Activated naive CD8-positive, alpha-beta T cell (primary cell): ENCODE measurements around the gene VPS18.

Experiments used
- H3K27ac Mint-ChIP-seq: one replicate; pipeline ENCODE4 v1.8.0; 2021; ENCODE audit warnings: mixed read lengths
- H3K27me3 Mint-ChIP-seq: one replicate; pipeline ENCODE4 v1.8.0; 2021; ENCODE audit warnings: mixed read lengths
- H3K36me3 Mint-ChIP-seq: one replicate; pipeline ENCODE4 v1.8.0; 2021; ENCODE audit warnings: mixed read lengths
- H3K4me1 Mint-ChIP-seq: one replicate; pipeline ENCODE4 v1.8.0; 2021; ENCODE audit warnings: low read depth, mixed read lengths
- H3K4me3 Mint-ChIP-seq: one replicate; pipeline ENCODE4 v1.8.0; 2021; ENCODE audit warnings: mild to moderate bottlenecking, mixed read lengths
- H3K9me3 Mint-ChIP-seq: one replicate; pipeline ENCODE4 v1.8.0; 2021; ENCODE audit warnings: low read depth, mixed read lengths

VPS18 gene

DNA sequence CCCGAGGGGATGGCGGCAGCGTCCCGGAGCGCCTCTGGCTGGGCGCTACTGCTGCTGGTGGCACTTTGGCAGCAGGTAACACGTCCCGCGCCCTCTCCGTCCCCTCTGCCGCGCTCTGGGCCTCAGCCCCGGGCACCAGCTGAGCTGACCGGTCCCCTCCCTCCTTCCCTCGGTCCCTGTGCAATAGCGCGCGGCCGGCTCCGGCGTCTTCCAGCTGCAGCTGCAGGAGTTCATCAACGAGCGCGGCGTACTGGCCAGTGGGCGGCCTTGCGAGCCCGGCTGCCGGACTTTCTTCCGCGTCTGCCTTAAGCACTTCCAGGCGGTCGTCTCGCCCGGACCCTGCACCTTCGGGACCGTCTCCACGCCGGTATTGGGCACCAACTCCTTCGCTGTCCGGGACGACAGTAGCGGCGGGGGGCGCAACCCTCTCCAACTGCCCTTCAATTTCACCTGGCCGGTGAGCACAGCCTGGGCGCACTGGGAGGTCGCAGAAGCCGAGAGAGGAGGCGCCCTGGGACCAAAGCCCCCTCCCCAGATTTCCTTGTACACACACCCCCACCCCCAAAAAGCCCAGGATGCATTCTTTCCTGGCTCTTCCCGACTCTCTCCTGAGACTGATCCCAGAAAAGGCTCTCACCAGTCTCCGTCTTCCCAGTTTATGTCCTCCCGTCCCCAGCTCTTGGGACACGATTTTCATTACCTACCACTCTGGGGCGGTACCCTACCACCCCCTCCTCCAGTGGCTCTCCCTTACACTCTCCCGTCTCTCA, 35.6 kb downstream of the VPS18 start:
- Mint-ChIP-seq H3K27ac (no peak overlapping the region), H3K4me1 (peaks cover 37% of the 10 kb centered on the region)

DNA sequence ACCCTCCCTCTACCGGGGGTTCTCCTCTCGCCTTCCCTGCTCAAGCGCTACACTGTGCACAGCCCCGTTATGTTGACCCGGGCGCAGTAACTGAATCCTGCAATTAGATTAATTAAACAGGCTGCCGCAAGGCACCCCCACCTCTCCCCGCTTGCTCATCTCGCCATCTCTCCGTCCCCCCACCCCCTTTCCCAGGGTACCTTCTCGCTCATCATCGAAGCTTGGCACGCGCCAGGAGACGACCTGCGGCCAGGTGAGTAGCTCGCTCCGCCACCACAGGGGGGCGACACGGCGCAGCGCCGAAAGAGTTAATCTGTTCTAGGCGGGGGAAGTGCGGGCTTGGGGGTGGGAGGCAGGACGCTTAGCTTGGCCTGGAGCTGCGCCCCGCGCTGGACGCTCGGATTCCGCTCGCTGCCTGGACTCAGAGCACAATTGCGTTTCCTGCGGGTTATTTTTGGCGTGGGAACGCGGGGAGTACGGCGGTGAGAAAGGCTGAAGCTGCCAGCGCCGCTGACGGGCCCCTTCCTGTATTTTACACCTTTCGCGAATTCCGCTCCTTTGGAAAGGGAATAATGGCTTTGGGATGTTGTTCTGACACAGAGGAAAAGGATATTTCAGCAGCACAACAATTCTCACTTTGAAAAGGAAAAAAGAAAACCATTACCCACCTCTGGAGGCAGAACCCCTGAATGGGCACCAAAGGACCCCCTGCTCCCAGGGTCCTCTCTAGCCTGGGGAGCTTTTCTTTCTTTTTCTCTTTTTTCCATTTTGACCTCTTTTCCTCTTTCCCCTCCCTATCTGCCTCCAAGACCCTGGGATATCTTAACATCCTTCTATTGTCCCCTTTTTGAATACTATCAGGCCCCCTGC, 36.4 kb downstream of the VPS18 start:
- Mint-ChIP-seq H3K27ac (no peak overlapping the region), H3K4me3 (peak overlapping the region; percentile 80), H3K4me1 (peaks cover 34% of the 10 kb centered on the region), H3K9me3 (no peaks in the 10 kb centered on the region), H3K36me3 (no peaks in the 10 kb centered on the region), H3K27me3 (peaks cover 23% of the 10 kb centered on the region)

More for the DNA sequence above, 35.6 kb downstream of the VPS18 start:
- H3K9me3 Mint-ChIP-seq, result no peaks in the 10 kb centered on the region
- no peaks in the 10 kb centered on the region for H3K36me3 Mint-ChIP-seq
- H3K27me3 Mint-ChIP-seq, result peaks cover 27% of the 10 kb centered on the region
- peak overlapping the region; percentile 80 for H3K4me3 Mint-ChIP-seq

DNA sequence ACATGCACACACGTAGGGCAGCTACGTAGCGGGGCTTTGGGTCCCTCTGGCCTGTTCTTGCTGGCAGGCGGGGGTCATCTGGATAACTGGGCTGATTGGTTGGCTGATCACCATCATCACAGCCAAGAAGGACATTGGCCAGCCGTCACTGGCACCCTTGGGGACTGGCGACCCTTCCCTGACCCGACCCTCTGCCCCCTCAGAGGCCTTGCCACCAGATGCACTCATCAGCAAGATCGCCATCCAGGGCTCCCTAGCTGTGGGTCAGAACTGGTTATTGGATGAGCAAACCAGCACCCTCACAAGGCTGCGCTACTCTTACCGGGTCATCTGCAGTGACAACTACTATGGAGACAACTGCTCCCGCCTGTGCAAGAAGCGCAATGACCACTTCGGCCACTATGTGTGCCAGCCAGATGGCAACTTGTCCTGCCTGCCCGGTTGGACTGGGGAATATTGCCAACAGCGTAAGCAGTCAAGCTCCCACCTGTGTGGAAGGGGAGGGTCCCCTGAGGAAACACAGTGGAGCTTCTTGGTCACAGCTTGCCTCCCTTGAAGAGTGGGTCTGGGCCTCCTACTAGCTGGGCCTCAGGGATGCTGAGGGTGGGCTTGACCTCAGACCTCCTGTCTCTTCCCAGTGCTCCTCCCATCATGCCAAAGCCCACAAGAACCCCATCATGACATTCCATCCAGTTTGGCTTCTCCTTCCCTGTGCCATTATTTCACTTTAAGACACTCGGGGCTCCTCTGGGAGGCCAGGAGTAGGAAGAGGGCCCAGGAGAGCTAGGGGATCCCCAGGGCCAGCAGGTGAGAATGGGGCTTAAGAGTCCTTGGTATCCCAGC, 37.3 kb downstream of the VPS18 start:
- Mint-ChIP-seq H3K36me3 (no peaks in the 10 kb centered on the region), H3K4me1 (peaks cover 32% of the 10 kb centered on the region), H3K27ac (no peak overlapping the region), H3K27me3 (peaks cover 22% of the 10 kb centered on the region), H3K9me3 (no peaks in the 10 kb centered on the region), H3K4me3 (peak overlapping the region; percentile 80)

DNA sequence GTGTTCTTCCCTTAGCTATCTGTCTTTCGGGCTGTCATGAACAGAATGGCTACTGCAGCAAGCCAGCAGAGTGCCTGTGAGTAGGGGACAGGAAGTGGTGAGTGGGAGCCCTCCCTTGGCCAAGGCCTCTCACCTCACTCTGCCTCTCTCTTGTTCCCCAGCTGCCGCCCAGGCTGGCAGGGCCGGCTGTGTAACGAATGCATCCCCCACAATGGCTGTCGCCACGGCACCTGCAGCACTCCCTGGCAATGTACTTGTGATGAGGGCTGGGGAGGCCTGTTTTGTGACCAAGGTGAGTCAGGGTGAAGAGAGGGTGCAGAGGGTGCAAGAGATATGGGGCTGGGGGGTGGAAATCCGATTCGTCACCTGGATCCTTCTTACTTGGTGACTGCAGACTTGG, 37.9 kb downstream of the VPS18 start:
- H3K9me3 Mint-ChIP-seq, result no peaks in the 10 kb centered on the region
- no peak overlapping the region for H3K27ac Mint-ChIP-seq
- H3K36me3 Mint-ChIP-seq, result no peaks in the 10 kb centered on the region
- H3K4me3 Mint-ChIP-seq, result no peak overlapping the region
- H3K27me3 Mint-ChIP-seq, result peaks cover 17% of the 10 kb centered on the region
- H3K4me1 Mint-ChIP-seq, result peaks cover 25% of the 10 kb centered on the region

DNA sequence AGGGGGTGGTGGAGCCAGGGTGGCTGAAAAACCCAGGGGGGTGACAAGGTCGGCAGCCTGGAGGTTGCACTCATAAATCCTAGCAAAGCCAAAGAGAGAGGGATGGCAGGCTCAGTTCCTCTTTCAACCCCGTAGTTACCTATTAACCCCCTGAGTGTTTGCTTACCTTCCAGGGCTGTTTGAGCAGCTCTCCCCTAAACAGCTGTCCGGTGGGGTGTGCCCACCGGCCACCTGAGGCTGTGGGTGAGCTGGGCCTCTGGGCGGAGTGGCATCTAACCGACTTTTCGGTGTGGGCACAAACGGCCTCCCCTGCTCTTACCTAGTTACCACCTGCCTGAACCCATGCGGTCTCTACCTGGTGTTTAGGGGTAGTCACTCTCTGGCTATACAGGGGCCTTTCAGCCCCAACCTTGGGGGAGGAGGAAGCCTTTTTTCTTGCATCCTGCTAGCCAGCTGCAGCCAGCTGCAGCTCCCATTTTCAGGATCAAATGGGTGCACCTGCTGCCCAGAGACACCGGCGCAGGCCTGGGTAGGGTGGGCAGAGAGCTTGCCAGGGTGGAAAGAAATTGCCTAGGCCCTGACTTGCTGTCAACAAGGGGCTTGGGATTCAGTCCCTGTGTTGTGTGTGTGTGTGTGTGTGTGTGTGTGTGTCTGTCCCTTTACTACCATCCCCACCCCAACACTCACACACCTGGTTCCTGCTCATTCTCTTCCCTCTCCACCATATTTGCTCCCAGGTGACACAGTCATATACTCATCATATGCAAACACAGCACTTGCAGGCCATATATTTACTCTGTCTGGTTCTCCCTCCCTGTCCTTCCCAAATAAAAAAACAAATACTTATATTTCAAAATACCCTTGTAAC, 38.6 kb downstream of the VPS18 start:
- H3K36me3 Mint-ChIP-seq, result no peaks in the 10 kb centered on the region
- peaks cover 15% of the 10 kb centered on the region for H3K27me3 Mint-ChIP-seq
- H3K9me3 Mint-ChIP-seq, result no peaks in the 10 kb centered on the region
- H3K27ac Mint-ChIP-seq, result no peak overlapping the region
- peaks cover 24% of the 10 kb centered on the region for H3K4me1 Mint-ChIP-seq
- H3K4me3 Mint-ChIP-seq, result no peak overlapping the region

DNA sequence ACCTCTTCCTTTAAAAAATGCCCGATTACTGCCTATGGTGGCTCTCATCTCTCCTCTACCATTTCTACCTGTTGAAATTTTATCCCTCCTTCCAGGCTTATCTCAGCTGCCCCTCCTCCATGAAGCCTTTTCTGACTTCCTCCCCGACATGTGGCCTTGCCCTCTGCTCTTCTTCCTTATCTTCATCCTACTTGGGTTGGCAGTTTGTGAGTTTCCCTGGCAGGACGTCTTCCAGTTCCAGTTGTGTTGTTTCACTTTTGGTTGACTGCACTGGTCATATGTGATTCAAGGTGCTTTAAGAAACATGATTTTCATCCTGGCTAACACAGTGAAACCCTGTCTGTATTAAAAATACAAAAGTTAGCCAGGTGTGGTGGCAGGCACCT, 39.3 kb downstream of the VPS18 start:
- H3K9me3 Mint-ChIP-seq, result no peaks in the 10 kb centered on the region
- H3K4me1 Mint-ChIP-seq, result peaks cover 23% of the 10 kb centered on the region
- no peaks in the 10 kb centered on the region for H3K36me3 Mint-ChIP-seq
- H3K27ac Mint-ChIP-seq, result no peak overlapping the region
- H3K27me3 Mint-ChIP-seq, result peaks cover 15% of the 10 kb centered on the region
- H3K4me3 Mint-ChIP-seq, result no peak overlapping the region

DNA sequence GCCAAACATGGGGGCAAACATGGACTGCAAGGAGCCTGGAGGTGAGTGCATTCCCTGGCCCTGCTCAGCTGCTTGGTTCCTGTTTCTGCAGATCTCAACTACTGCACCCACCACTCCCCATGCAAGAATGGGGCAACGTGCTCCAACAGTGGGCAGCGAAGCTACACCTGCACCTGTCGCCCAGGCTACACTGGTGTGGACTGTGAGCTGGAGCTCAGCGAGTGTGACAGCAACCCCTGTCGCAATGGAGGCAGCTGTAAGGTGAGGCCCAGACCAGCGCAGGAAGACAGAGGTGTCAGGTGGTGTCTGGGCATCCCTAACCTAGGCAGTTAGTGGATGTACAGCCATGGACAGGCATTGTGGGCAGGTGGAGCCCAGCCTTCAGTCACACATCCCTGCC, 40.2 kb downstream of the VPS18 start:
- H3K27ac Mint-ChIP-seq, result no peak overlapping the region
- H3K9me3 Mint-ChIP-seq, result no peaks in the 10 kb centered on the region
- H3K36me3 Mint-ChIP-seq, result no peaks in the 10 kb centered on the region
- H3K4me1 Mint-ChIP-seq, result peaks cover 18% of the 10 kb centered on the region
- peaks cover 15% of the 10 kb centered on the region for H3K27me3 Mint-ChIP-seq
- H3K4me3 Mint-ChIP-seq, result no peak overlapping the region

DNA sequence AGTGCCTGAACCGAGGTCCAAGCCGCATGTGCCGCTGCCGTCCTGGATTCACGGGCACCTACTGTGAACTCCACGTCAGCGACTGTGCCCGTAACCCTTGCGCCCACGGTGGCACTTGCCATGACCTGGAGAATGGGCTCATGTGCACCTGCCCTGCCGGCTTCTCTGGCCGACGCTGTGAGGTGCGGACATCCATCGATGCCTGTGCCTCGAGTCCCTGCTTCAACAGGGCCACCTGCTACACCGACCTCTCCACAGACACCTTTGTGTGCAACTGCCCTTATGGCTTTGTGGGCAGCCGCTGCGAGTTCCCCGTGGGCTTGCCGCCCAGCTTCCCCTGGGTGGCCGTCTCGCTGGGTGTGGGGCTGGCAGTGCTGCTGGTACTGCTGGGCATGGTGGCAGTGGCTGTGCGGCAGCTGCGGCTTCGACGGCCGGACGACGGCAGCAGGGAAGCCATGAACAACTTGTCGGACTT, 42.0 kb downstream of the VPS18 start:
- Mint-ChIP-seq H3K9me3 (no peaks in the 10 kb centered on the region), H3K27ac (no peak overlapping the region), H3K27me3 (peaks cover 5% of the 10 kb centered on the region), H3K36me3 (no peaks in the 10 kb centered on the region), H3K4me1 (peaks cover 12% of the 10 kb centered on the region), H3K4me3 (no peak overlapping the region)

DNA sequence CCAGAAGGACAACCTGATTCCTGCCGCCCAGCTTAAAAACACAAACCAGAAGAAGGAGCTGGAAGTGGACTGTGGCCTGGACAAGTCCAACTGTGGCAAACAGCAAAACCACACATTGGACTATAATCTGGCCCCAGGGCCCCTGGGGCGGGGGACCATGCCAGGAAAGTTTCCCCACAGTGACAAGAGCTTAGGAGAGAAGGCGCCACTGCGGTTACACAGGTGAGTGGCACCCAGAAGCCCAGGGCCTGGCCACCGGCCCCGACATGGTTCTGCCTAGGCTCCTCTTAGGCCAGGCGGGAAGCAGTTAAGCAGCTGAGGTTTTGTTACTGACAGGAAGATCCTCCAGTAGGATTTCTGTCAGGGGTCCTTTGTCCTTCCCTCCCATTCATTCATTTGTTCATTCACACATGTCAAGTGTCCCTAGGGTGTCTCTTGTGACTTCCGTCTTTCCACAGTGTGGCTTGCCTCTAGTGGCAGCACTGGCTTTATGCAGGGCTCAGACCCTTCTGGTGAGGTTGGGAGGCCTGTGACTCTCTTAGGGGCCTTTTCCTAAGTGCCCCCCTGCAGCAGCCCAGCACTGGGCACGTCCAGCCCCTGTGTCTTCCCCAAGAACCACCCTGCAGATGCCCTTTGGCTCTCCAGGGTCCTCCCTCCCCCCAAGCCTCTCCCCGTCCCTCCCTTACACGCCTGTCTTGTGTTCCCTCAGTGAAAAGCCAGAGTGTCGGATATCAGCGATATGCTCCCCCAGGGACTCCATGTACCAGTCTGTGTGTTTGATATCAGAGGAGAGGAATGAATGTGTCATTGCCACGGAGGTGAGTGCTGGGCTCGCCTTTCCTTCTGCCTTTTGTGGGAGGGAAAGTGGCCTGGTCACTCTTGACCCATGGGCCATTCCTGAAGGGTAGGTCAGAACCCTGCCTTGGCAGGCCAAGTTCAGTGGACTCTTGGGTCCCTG, 42.7 kb downstream of the VPS18 start:
- Mint-ChIP-seq H3K27me3 (peaks cover 3% of the 10 kb centered on the region), H3K27ac (no peak overlapping the region), H3K36me3 (no peaks in the 10 kb centered on the region), H3K4me3 (no peak overlapping the region), H3K9me3 (no peaks in the 10 kb centered on the region), H3K4me1 (peaks cover 13% of the 10 kb centered on the region)

DNA sequence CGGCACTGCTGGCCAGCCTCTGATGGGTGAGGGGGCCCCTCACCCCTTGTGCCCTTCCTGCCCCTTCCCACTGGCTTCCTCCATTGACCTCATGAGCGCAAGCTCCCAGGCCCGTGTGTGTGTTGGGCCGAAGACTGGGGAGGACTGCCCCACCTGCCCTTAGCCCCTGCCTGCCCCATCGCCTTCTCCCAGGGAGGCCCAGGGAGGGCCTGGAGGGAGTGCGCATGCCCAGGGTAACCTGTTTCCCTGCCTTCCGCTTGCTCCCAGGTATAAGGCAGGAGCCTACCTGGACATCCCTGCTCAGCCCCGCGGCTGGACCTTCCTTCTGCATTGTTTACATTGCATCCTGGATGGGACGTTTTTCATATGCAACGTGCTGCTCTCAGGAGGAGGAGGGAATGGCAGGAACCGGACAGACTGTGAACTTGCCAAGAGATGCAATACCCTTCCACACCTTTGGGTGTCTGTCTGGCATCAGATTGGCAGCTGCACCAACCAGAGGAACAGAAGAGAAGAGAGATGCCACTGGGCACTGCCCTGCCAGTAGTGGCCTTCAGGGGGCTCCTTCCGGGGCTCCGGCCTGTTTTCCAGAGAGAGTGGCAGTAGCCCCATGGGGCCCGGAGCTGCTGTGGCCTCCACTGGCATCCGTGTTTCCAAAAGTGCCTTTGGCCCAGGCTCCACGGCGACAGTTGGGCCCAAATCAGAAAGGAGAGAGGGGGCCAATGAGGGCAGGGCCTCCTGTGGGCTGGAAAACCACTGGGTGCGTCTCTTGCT, 43.7 kb downstream of the VPS18 start:
- Mint-ChIP-seq H3K4me3 (no peak overlapping the region), H3K27me3 (peaks cover 3% of the 10 kb centered on the region), H3K4me1 (peaks cover 19% of the 10 kb centered on the region), H3K9me3 (no peaks in the 10 kb centered on the region), H3K36me3 (no peaks in the 10 kb centered on the region), H3K27ac (no peak overlapping the region)

DNA sequence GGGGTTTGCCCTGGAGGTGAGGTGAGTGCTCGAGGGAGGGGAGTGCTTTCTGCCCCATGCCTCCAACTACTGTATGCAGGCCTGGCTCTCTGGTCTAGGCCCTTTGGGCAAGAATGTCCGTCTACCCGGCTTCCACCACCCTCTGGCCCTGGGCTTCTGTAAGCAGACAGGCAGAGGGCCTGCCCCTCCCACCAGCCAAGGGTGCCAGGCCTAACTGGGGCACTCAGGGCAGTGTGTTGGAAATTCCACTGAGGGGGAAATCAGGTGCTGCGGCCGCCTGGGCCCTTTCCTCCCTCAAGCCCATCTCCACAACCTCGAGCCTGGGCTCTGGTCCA, 44.3 kb downstream of the VPS18 start:
- H3K4me3 Mint-ChIP-seq, result no peak overlapping the region
- H3K27ac Mint-ChIP-seq, result no peak overlapping the region
- no peaks in the 10 kb centered on the region for H3K36me3 Mint-ChIP-seq
- no peaks in the 10 kb centered on the region for H3K9me3 Mint-ChIP-seq
- H3K27me3 Mint-ChIP-seq, result peaks cover 2% of the 10 kb centered on the region
- peaks cover 23% of the 10 kb centered on the region for H3K4me1 Mint-ChIP-seq

DNA sequence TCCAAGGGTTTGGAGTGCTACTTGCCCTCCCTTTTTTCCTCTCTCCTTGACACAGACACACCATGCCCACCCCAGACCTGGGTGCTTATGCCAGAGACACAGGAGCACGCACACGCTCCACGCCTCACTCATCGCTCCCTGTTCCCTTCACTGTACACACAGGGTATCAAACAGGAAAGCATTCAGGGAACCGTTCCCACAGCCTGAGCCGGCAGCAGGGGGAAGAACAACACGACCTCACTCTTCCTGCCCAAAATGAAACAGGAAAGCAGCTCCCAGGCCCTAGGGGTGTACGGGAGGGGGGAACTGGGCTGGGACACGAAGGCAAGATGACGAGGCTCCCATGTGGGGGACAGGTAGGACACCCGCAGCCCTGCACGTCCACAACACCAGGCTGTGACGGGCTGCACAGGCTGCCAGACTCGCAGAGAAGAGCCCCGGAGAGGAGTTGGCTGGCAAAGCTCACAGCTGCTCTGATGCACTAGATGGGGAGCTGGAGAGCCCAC, 46.1 kb downstream of the VPS18 start:
- H3K27me3 Mint-ChIP-seq, result no peaks in the 10 kb centered on the region
- H3K27ac Mint-ChIP-seq, result peak overlapping the region; percentile 62
- no peaks in the 10 kb centered on the region for H3K36me3 Mint-ChIP-seq
- H3K4me1 Mint-ChIP-seq, result peaks cover 26% of the 10 kb centered on the region
- H3K9me3 Mint-ChIP-seq, result no peaks in the 10 kb centered on the region
- H3K4me3 Mint-ChIP-seq, result peak overlapping the region; percentile 25
